ENCODE data around the gene NYAP2.

NYAP2 gene

DNA sequence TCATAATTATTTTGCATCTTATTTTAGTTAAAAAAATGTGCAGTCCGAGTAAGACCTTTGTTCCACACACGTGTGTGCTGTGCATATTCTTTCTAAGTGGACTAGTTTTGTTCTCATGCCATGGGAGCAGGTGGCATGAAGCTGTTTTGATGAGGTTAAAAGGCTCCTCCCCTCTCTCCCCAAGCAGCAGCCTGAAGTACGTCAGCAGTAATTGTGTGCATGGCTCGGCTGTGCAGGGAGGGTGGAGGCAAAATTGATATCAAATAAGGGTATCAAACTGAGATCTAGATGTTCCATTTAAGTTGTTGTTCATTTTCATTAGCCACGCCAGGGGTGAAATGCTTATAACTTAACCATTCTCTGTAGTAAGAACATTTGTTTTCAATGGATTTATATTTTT, at the start of gene NYAP2:
Gene NYAP2 (plus strand): TSS at position 207 of the 400 bp plus-strand sequence. CDS start 9,171 bp downstream, outside the sequence.
- Histone ChIP-seq H3K27ac (ENCODE audit: low read length) (no peak within 1 kb of the TSS), H3K36me3 (ENCODE audit: control insufficient read depth in 2 of 2, insufficient read depth in 2 of 2, low read length in 2 of 2) (no peaks in the 10 kb centered on the region), H3K4me1 (ENCODE audit: control insufficient read depth, insufficient read depth, low read length) (no peaks in the 10 kb centered on the region), H3K9ac (ENCODE audit: low read length in 2 of 2) (no peak within 1 kb of the TSS), H3K9me3 (ENCODE audit: control insufficient read depth in 2 of 2, low read length in 2 of 2) (no peaks in the 10 kb centered on the region), H3K4me3 (ENCODE audit: low read length in 2 of 2) (no peak within 1 kb of the TSS), H3K27me3 (ENCODE audit: control insufficient read depth in 1 of 2, insufficient read depth in 2 of 2, low read length in 2 of 2) (no peaks in the 10 kb centered on the region)

DNA sequence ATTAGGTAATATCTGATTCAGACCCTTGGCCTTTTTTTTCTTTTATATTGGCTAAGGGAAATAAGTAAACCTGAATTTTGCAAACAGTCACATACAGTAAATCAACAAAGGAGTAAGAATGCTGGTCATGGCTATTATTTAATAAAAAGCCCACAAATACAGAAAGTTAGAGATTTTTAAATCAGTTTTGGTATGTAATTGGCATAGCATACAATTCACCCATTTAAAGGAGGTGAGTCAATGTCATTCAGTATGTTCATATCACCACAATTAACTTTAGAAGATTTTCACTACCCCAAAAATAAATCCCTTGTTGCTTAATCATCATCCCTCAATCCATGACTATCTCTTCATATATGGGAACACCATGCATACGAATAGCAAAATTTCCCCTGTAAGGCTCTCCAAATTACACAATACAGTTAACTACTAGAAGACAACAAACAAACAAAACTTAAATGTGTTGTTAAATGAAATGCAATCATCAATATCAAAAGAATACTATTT, 45.9 kb upstream of the NYAP2 start:
- no peaks in the 10 kb centered on the region for H3K9me3 ChIP-seq (ENCODE audit: control insufficient read depth in 2 of 2, low read length in 2 of 2)
- H3K27ac ChIP-seq (ENCODE audit: low read length): no peak overlapping the region
- no peak overlapping the region for H3K9ac ChIP-seq (ENCODE audit: low read length in 2 of 2)
- no peaks in the 10 kb centered on the region for H3K27me3 ChIP-seq (ENCODE audit: control insufficient read depth in 1 of 2, insufficient read depth in 2 of 2, low read length in 2 of 2)
- H3K4me3 ChIP-seq (ENCODE audit: low read length in 2 of 2): no peak overlapping the region
- H3K36me3 ChIP-seq (ENCODE audit: control insufficient read depth in 2 of 2, insufficient read depth in 2 of 2, low read length in 2 of 2): no peaks in the 10 kb centered on the region
- H3K4me1 ChIP-seq (ENCODE audit: control insufficient read depth, insufficient read depth, low read length): no peaks in the 10 kb centered on the region

DNA sequence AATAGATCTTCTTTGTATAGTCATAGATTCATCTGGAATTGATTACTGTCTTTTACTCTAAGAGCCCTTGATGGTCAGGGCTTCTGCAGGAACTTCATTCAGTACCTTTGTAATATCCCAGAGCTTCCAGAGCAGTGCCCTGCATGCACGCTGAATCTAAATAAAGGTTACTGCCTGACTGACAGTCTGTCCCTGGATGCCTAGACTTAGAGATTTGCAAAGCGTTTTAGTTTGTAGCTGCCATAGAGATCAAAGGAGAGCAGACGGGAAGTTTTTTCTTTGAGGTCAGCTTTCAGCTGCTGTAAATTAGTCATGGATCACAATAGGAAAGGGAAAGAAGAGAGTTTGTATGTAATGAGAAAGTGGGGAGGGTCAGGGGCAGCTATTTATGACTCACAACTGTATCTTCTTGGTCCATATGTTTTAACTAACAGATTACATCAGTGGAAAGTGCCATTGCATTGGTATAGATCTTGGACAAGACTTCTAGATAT, 45.2 kb upstream of the NYAP2 start:
- no peak overlapping the region for H3K9ac ChIP-seq (ENCODE audit: low read length in 2 of 2)
- H3K9me3 ChIP-seq (ENCODE audit: control insufficient read depth in 2 of 2, low read length in 2 of 2): no peaks in the 10 kb centered on the region
- H3K27me3 ChIP-seq (ENCODE audit: control insufficient read depth in 1 of 2, insufficient read depth in 2 of 2, low read length in 2 of 2): no peaks in the 10 kb centered on the region
- no peak overlapping the region for H3K4me3 ChIP-seq (ENCODE audit: low read length in 2 of 2)
- H3K36me3 ChIP-seq (ENCODE audit: control insufficient read depth in 2 of 2, insufficient read depth in 2 of 2, low read length in 2 of 2): no peaks in the 10 kb centered on the region
- H3K27ac ChIP-seq (ENCODE audit: low read length): no peak overlapping the region
- no peaks in the 10 kb centered on the region for H3K4me1 ChIP-seq (ENCODE audit: control insufficient read depth, insufficient read depth, low read length)

DNA sequence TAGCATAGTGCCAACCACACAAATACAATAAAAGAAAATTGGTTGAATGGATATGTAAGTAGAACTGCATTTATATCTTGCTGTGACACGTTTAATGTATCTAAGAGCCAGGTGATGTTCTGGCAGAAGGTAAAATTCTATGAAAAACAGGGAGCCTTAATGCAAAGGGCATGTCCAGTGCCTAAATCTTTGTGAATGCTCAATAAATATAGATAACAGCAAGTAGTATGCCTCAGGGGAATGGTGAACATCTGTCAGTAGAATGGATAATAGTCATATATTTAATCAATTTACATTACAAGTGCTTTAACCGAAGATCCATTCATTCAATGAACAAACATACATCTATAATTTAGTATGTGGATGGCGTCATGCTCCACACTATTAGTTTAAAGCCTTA, 43.7 kb upstream of the NYAP2 start:
- Histone ChIP-seq H3K4me1 (ENCODE audit: control insufficient read depth, insufficient read depth, low read length) (no peaks in the 10 kb centered on the region), H3K27me3 (ENCODE audit: control insufficient read depth in 1 of 2, insufficient read depth in 2 of 2, low read length in 2 of 2) (no peaks in the 10 kb centered on the region), H3K9me3 (ENCODE audit: control insufficient read depth in 2 of 2, low read length in 2 of 2) (no peaks in the 10 kb centered on the region), H3K27ac (ENCODE audit: low read length) (no peak overlapping the region), H3K4me3 (ENCODE audit: low read length in 2 of 2) (no peak overlapping the region), H3K36me3 (ENCODE audit: control insufficient read depth in 2 of 2, insufficient read depth in 2 of 2, low read length in 2 of 2) (no peaks in the 10 kb centered on the region), H3K9ac (ENCODE audit: low read length in 2 of 2) (no peak overlapping the region)

DNA sequence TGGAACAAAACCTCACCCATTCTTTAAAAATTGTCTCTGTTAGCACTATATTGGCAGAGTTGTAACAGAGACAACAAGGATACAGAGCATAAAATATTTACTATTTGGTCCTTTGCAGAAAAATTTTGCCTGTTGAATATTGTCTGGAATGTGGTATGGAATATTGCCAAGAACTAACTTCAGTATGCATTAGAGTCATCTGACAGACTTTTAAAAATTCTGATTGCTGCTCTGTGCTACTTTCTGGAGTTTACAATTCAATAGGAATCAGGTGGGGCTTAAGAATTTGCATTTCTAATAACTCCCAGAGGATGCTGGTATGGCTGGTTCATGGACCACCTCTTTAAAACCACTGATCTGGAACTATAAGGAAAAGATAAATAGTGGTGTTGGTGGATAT, 32.8 kb upstream of the NYAP2 start:
- Histone ChIP-seq H3K4me3 (ENCODE audit: low read length in 2 of 2) (no peak overlapping the region), H3K36me3 (ENCODE audit: control insufficient read depth in 2 of 2, insufficient read depth in 2 of 2, low read length in 2 of 2) (no peaks in the 10 kb centered on the region), H3K9me3 (ENCODE audit: control insufficient read depth in 2 of 2, low read length in 2 of 2) (no peaks in the 10 kb centered on the region), H3K27ac (ENCODE audit: low read length) (no peak overlapping the region), H3K4me1 (ENCODE audit: control insufficient read depth, insufficient read depth, low read length) (no peaks in the 10 kb centered on the region), H3K9ac (ENCODE audit: low read length in 2 of 2) (no peak overlapping the region), H3K27me3 (ENCODE audit: control insufficient read depth in 1 of 2, insufficient read depth in 2 of 2, low read length in 2 of 2) (no peaks in the 10 kb centered on the region)

DNA sequence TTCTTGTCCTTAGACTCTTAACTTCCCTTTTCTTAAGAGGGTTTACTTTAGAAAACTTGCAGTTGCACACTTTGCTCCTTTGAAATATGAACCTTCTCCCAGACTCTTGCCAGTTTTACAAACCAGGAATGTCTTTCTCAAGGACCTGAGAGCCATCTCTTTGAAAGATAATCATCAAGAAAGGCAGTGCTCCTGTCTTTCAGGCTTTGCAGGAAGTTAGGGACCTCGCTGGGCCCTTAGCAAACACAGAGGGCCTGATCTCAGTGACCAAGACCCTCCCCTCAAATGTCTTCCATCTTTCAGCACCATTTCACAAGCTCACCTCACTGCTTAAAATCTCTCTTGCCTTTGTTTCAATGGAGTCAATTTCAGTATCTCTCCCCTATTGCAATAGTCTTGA, 32.0 kb upstream of the NYAP2 start:
- no peak overlapping the region for H3K4me3 ChIP-seq (ENCODE audit: low read length in 2 of 2)
- H3K9ac ChIP-seq (ENCODE audit: low read length in 2 of 2): no peak overlapping the region
- H3K36me3 ChIP-seq (ENCODE audit: control insufficient read depth in 2 of 2, insufficient read depth in 2 of 2, low read length in 2 of 2): no peaks in the 10 kb centered on the region
- H3K4me1 ChIP-seq (ENCODE audit: control insufficient read depth, insufficient read depth, low read length): no peaks in the 10 kb centered on the region
- H3K9me3 ChIP-seq (ENCODE audit: control insufficient read depth in 2 of 2, low read length in 2 of 2): no peaks in the 10 kb centered on the region
- no peak overlapping the region for H3K27ac ChIP-seq (ENCODE audit: low read length)
- no peaks in the 10 kb centered on the region for H3K27me3 ChIP-seq (ENCODE audit: control insufficient read depth in 1 of 2, insufficient read depth in 2 of 2, low read length in 2 of 2)

DNA sequence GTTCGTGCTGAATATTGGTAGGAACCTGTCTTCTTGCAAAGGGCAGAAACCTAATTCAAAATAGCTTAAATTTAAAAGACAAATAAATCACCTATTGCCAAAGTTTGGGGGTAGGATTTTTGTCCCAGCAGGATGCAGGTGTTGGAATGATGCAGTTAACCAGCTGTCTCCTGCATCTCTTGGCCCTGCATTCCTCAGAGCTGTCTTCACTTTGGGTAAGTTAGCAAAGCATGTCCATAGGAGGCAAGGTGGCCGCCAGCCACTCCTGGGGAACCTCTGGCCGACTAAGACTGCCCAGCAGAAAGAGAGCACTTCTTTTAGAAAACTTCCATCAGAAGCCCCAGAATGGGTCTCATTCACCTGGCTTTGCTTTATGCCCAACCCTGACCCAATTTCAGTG, 20.5 kb upstream of the NYAP2 start:
- Histone ChIP-seq H3K27me3 (ENCODE audit: control insufficient read depth in 1 of 2, insufficient read depth in 2 of 2, low read length in 2 of 2) (no peaks in the 10 kb centered on the region), H3K4me3 (ENCODE audit: low read length in 2 of 2) (no peak overlapping the region), H3K4me1 (ENCODE audit: control insufficient read depth, insufficient read depth, low read length) (no peaks in the 10 kb centered on the region), H3K9ac (ENCODE audit: low read length in 2 of 2) (no peak overlapping the region), H3K36me3 (ENCODE audit: control insufficient read depth in 2 of 2, insufficient read depth in 2 of 2, low read length in 2 of 2) (no peaks in the 10 kb centered on the region), H3K27ac (ENCODE audit: low read length) (no peak overlapping the region), H3K9me3 (ENCODE audit: control insufficient read depth in 2 of 2, low read length in 2 of 2) (no peaks in the 10 kb centered on the region)

DNA sequence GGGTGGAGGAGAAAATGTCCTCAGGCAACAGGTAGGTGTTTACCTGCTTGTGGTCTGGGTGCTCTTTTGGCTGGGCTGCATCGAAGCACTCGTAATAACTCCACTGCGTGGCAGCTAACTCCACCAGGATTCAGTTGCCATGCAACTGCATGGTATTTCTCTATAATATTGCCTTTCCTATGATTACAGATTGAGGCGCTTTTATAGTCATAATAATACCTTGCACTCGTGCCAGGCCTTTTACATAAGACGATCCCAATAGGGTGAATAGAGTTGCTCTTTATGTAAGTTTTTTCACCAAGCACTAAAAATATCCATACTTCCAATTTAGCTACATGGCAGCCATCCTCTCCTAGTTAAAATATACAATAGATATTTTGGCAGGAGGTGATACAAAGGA, 19.7 kb upstream of the NYAP2 start:
- Histone ChIP-seq H3K36me3 (ENCODE audit: control insufficient read depth in 2 of 2, insufficient read depth in 2 of 2, low read length in 2 of 2) (no peaks in the 10 kb centered on the region), H3K9ac (ENCODE audit: low read length in 2 of 2) (no peak overlapping the region), H3K9me3 (ENCODE audit: control insufficient read depth in 2 of 2, low read length in 2 of 2) (no peaks in the 10 kb centered on the region), H3K4me3 (ENCODE audit: low read length in 2 of 2) (no peak overlapping the region), H3K27me3 (ENCODE audit: control insufficient read depth in 1 of 2, insufficient read depth in 2 of 2, low read length in 2 of 2) (peaks cover 0 to 2% of the 10 kb centered on the region in 2 donors), H3K27ac (ENCODE audit: low read length) (no peak overlapping the region), H3K4me1 (ENCODE audit: control insufficient read depth, insufficient read depth, low read length) (no peaks in the 10 kb centered on the region)

DNA sequence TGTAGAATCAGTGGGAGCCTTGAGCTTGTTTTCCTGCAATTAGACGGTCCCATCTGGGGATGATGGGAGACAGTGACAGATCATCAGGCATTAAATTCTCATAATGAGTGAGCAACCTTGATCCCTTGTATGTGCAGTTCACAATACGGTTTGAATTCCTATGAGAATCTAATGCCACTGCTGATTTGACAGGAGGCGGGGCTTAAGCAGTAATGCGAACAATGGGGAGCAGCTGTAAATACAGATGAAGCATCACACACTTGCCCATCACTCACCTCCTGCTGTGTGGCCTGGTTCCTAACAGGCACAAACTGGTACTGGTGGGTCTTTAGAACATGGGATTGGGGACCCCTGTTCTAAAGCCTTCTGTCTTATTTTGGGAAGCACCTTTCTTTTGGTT, 17.9 kb upstream of the NYAP2 start:
- Histone ChIP-seq H3K9ac (ENCODE audit: low read length in 2 of 2) (no peak overlapping the region), H3K27me3 (ENCODE audit: control insufficient read depth in 1 of 2, insufficient read depth in 2 of 2, low read length in 2 of 2) (peaks cover 0 to 2% of the 10 kb centered on the region in 2 donors), H3K36me3 (ENCODE audit: control insufficient read depth in 2 of 2, insufficient read depth in 2 of 2, low read length in 2 of 2) (no peaks in the 10 kb centered on the region), H3K4me1 (ENCODE audit: control insufficient read depth, insufficient read depth, low read length) (no peaks in the 10 kb centered on the region), H3K27ac (ENCODE audit: low read length) (no peak overlapping the region), H3K4me3 (ENCODE audit: low read length in 2 of 2) (no peak overlapping the region), H3K9me3 (ENCODE audit: control insufficient read depth in 2 of 2, low read length in 2 of 2) (no peaks in the 10 kb centered on the region)

DNA sequence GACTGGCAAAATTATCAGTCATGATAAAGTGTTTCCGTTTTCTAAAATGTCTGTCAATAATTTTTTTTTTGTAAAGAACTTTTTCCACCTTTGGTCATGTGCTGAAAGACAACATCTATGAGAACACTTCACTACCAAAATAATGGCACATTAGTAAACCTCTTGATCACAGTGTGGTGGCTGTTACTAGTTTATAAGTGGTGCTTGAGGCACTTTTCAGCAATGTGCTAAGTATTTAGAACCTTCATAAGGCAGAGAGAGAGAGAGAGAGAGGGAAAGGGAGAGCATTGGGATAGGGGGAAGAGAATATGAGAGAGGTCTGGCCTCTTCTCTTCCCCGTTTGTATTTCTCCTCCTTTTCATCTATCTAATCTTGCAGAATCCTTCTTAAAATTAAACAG, 1.1 kb upstream of the NYAP2 start:
- Histone ChIP-seq H3K27me3 (ENCODE audit: control insufficient read depth in 1 of 2, insufficient read depth in 2 of 2, low read length in 2 of 2) (no peaks in the 10 kb centered on the region), H3K4me1 (ENCODE audit: control insufficient read depth, insufficient read depth, low read length) (no peaks in the 10 kb centered on the region), H3K36me3 (ENCODE audit: control insufficient read depth in 2 of 2, insufficient read depth in 2 of 2, low read length in 2 of 2) (no peaks in the 10 kb centered on the region), H3K4me3 (ENCODE audit: low read length in 2 of 2) (no peak overlapping the region), H3K27ac (ENCODE audit: low read length) (no peak overlapping the region), H3K9ac (ENCODE audit: low read length in 2 of 2) (no peak overlapping the region), H3K9me3 (ENCODE audit: control insufficient read depth in 2 of 2, low read length in 2 of 2) (no peaks in the 10 kb centered on the region)

DNA sequence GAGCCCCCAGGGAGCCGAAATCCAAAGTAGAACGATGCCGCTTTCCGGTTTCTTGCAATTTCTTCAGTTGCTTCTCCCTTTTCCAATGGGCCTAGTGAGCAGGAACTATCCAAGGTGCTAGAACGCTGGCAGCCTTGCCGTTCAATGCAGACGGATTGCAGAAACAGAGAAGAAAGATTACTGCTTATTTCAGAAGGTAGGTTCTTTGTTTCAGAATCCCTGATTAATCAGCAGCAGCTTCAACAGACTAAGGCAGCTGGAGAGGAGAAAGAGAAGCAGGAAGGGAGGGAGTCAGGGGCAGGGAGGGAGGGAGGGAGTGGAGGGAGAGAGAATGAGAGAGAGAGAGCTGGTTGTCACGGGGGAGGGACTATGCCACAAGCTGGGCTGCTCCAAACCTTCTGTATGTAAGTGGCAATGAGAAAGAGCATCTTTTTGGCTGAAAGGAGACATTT, 576 bp downstream of the NYAP2 start:
- H3K27ac ChIP-seq (ENCODE audit: low read length): no peak overlapping the region
- H3K9me3 ChIP-seq (ENCODE audit: control insufficient read depth in 2 of 2, low read length in 2 of 2): no peaks in the 10 kb centered on the region
- no peaks in the 10 kb centered on the region for H3K27me3 ChIP-seq (ENCODE audit: control insufficient read depth in 1 of 2, insufficient read depth in 2 of 2, low read length in 2 of 2)
- no peak overlapping the region for H3K9ac ChIP-seq (ENCODE audit: low read length in 2 of 2)
- H3K4me1 ChIP-seq (ENCODE audit: control insufficient read depth, insufficient read depth, low read length): no peaks in the 10 kb centered on the region
- H3K4me3 ChIP-seq (ENCODE audit: low read length in 2 of 2): no peak overlapping the region
- H3K36me3 ChIP-seq (ENCODE audit: control insufficient read depth in 2 of 2, insufficient read depth in 2 of 2, low read length in 2 of 2): no peaks in the 10 kb centered on the region

All from stomach smooth muscle (tissue), 2 donors.